Liver (tissue), 9 donors: Measurements from ENCODE around the gene MRGPRX2. TPM values are rescaled to one million over a fixed set of nuclear protein-coding genes. Genes with fewer than 3 reads are reported as not detected.

Experiments used
- DNase-seq: peaks from one replicate; pipeline ENCODE4 v3.0.0-alpha.2; 2017; ENCODE audit warnings: low spot score
- H3K27ac ChIP-seq, 2 donors: one replicate each; pipeline ENCODE4 v1.7.0; 2013; ENCODE audit warnings: inconsistent platforms in 2 of 2, low read length in 2 of 2, control low read depth in 1 of 2, low read depth in 1 of 2, mild to moderate bottlenecking in 1 of 2
- H3K27me3 ChIP-seq, 4 donors: one replicate each; pipeline versions ENCODE4 v1.6.1 to v1.7.0; 2013; ENCODE audit warnings: low read length in 3 of 4, inconsistent platforms in 1 of 4, mild to moderate bottlenecking in 1 of 4, moderate library complexity in 1 of 4; ENCODE audit not compliant: control insufficient read depth in 4 of 4, insufficient read depth in 4 of 4
- H3K36me3 ChIP-seq, 4 donors: one replicate each; pipeline versions ENCODE4 v1.6.1 to v1.7.0; 2013; ENCODE audit warnings: low read length in 3 of 4, mild to moderate bottlenecking in 3 of 4, low read depth in 1 of 4, moderate library complexity in 1 of 4; ENCODE audit not compliant: control insufficient read depth in 4 of 4, insufficient read depth in 3 of 4
- H3K4me1 ChIP-seq, 4 donors: one replicate each; pipeline versions ENCODE4 v1.6.1 to v1.7.0; 2013; ENCODE audit warnings: low read length in 3 of 4, mild to moderate bottlenecking in 3 of 4, moderate library complexity in 1 of 4; ENCODE audit not compliant: control insufficient read depth in 4 of 4, insufficient read depth in 4 of 4
- H3K4me3 ChIP-seq, 3 donors: one replicate each; pipeline versions ENCODE4 v1.6.1 to v1.7.0; 2013; ENCODE audit warnings: low read length in 3 of 3, control low read depth in 1 of 3, low read depth in 1 of 3, mild to moderate bottlenecking in 1 of 3
- H3K9ac ChIP-seq, 2 donors: one replicate each; pipeline ENCODE4 v1.7.0; 2013; ENCODE audit warnings: low read length in 2 of 2, mild to moderate bottlenecking in 2 of 2, moderate library complexity in 2 of 2, control low read depth in 1 of 2, low read depth in 1 of 2
- H3K9me3 ChIP-seq, 4 donors: one replicate each; pipeline versions ENCODE4 v1.6.1 to v1.7.0; 2013; ENCODE audit warnings: low read length in 3 of 4; ENCODE audit not compliant: control insufficient read depth in 4 of 4
- EGR1 ChIP-seq, 2 donors: IDR thresholded peaks; 2 replicates each; pipeline ENCODE4 v1.6.1; 2016 to 2018; ENCODE audit warnings: antibody characterized with exemption in 2 of 2, low read depth in 2 of 2
- GABPA ChIP-seq, 2 donors: IDR thresholded peaks in 1 of 2; conservative IDR thresholded peaks in 1 of 2; 2 replicates each; pipeline ENCODE4 v1.6.1; 2016; ENCODE audit warnings: antibody characterized with exemption in 2 of 2, mild to moderate bottlenecking in 1 of 2, moderate library complexity in 1 of 2
- HNF4A ChIP-seq, 2 donors: conservative IDR thresholded peaks; 2 replicates each; pipeline ENCODE4 v1.6.1; 2016; ENCODE audit warnings: antibody characterized with exemption in 2 of 2, mild to moderate bottlenecking in 2 of 2
- HNF4G ChIP-seq: IDR thresholded peaks from 2 replicates; pipeline ENCODE4 v1.6.1; 2016; ENCODE audit warnings: antibody characterized with exemption
- JUND ChIP-seq, 2 donors: IDR thresholded peaks; 2 replicates each; pipeline ENCODE4 v1.6.1; 2016; ENCODE audit warnings: antibody characterized with exemption in 2 of 2
- NR2F2 ChIP-seq: IDR thresholded peaks from 2 replicates; pipeline ENCODE4 v1.6.1; 2016; ENCODE audit warnings: antibody characterized with exemption
- RAD21 ChIP-seq, 2 donors: IDR thresholded peaks; 2 replicates each; pipeline ENCODE4 v1.6.1; 2016; ENCODE audit warnings: antibody characterized with exemption in 2 of 2, mild to moderate bottlenecking in 2 of 2
- RXRA ChIP-seq, 2 donors: IDR thresholded peaks; 2 replicates each; pipeline ENCODE4 v1.6.1; 2017 to 2018; ENCODE audit warnings: antibody characterized with exemption in 2 of 2, mild to moderate bottlenecking in 1 of 2
- SP1 ChIP-seq: IDR thresholded peaks from 2 replicates; pipeline ENCODE4 v1.6.1; 2018; ENCODE audit warnings: antibody characterized with exemption, mild to moderate bottlenecking
- TAF1 ChIP-seq: conservative IDR thresholded peaks from 2 replicates; pipeline ENCODE4 v1.6.1; 2016; ENCODE audit warnings: antibody characterized with exemption, mild to moderate bottlenecking
- YY1 ChIP-seq: IDR thresholded peaks from 2 replicates; pipeline ENCODE4 v1.6.1; 2016; ENCODE audit warnings: antibody characterized with exemption, mild to moderate bottlenecking
- WGBS: extraction: QIAGEN DNeasy Blood & Tissue Kit; methylation state at CpG from one replicate; pipeline ENCODE4 v1.1.7; 2013; 5-methylcytosine and 5-hydroxymethylcytosine counted together
- polyA plus RNA-seq, 2 donors: library from polyadenylated mRNA; stranded (reverse) in 1 of 2; unstranded in 1 of 2; fragments of 200-250 nt in 1 of 2; fragments of >200 nt in 1 of 2; fragmentation: Nextera tagmentation in 1 of 2; extraction: Ambion mirVana in 1 of 2; gene quantifications; one replicate each; pipeline versions ENCODE4 v1.2.1 to v1.2.3, GENCODE V29; 2013 to 2015
- total RNA-seq, 2 donors: library from RNA; depleted of rRNA; stranded (reverse); fragments of >200 nt; gene quantifications; one replicate each; pipeline ENCODE4 v1.2.3, GENCODE V29; 2014
- TF ChIP-seq, protein P1 (sequence below): IDR thresholded peaks from 2 replicates; pipeline ENCODE4 v1.6.1; 2016; ENCODE audit warnings: antibody characterized with exemption
- TF ChIP-seq, protein P2 (sequence below): fragments of 150-350 bp; IDR thresholded peaks from 2 replicates; pipeline ENCODE4 v1.5.1; 2017; ENCODE audit warnings: improper control_type of control experiment, low read depth, low read length; ENCODE audit not compliant: missing input control
- TF ChIP-seq, protein P3 (sequence below): IDR thresholded peaks from 2 replicates; pipeline ENCODE4 v1.6.1; 2016; ENCODE audit warnings: antibody characterized with exemption
- TF ChIP-seq, protein P4 (sequence below): IDR thresholded peaks from 2 replicates; pipeline ENCODE4 v1.6.1; 2016; ENCODE audit warnings: antibody characterized with exemption, mild to moderate bottlenecking
- donor health status: healthy.
- donor health status: healthy.
- donor health status: healthy.
- donor health status: healthy.
- donor health status: healthy.

Gene MRGPRX2
- total and polyA plus RNA-seq, 4 donors = not detected

DNA sequence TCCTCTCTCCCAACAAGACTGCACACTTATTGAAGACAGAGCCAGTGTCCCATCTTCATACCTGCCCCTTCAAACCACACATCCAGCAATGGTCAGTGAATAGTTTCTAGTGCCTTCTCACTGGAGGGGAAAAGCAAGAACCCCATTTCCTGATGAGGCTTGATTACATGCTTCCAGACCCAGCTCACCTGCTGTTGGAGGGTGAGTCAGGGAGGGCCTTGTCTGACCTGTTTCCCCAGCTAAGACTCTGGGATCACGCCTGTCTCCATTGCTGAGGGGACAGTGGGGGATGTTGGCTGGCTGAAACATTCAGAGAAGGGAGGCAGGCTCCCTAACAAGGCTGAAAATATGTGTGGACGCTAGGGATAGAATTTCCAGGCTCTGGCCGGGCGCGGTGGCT lies 28.9 kb upstream of the MRGPRX2 start:
- Histone ChIP-seq H3K27ac (no peak overlapping the region), H3K27me3 (peaks cover 0 to 3% (median 0%) of the 10 kb centered on the region in 4 donors), H3K9ac (no peak overlapping the region), H3K4me1 (no peaks in the 10 kb centered on the region), H3K4me3 (no peak overlapping the region), H3K9me3 (no peaks in the 10 kb centered on the region), H3K36me3 (no peaks in the 10 kb centered on the region)
- TF ChIP-seq RAD21 (IDR thresholded peaks at IDR 0.05) (no peak), GABPA (IDR thresholded peaks at IDR 0.05 in 1 of 2, conservative IDR thresholded peaks at IDR 0.05 in 1 of 2) (no peak), RXRA (IDR thresholded peaks at IDR 0.05) (no peak), YY1 (no peak), HNF4A (conservative IDR thresholded peaks at IDR 0.05) (no peak), TAF1 (no peak), NR2F2 (no peak), SP1 (no peak)
- TF ChIP-seq, protein P1, sequence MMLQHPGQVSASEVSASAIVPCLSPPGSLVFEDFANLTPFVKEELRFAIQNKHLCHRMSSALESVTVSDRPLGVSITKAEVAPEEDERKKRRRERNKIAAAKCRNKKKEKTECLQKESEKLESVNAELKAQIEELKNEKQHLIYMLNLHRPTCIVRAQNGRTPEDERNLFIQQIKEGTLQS = no peak
- TF ChIP-seq, protein P2, sequence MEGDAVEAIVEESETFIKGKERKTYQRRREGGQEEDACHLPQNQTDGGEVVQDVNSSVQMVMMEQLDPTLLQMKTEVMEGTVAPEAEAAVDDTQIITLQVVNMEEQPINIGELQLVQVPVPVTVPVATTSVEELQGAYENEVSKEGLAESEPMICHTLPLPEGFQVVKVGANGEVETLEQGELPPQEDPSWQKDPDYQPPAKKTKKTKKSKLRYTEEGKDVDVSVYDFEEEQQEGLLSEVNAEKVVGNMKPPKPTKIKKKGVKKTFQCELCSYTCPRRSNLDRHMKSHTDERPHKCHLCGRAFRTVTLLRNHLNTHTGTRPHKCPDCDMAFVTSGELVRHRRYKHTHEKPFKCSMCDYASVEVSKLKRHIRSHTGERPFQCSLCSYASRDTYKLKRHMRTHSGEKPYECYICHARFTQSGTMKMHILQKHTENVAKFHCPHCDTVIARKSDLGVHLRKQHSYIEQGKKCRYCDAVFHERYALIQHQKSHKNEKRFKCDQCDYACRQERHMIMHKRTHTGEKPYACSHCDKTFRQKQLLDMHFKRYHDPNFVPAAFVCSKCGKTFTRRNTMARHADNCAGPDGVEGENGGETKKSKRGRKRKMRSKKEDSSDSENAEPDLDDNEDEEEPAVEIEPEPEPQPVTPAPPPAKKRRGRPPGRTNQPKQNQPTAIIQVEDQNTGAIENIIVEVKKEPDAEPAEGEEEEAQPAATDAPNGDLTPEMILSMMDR = no peak
- DNase-seq = no peak
- WGBS = 92% methylated on average over 5 of the region's 5 CpGs

DNA sequence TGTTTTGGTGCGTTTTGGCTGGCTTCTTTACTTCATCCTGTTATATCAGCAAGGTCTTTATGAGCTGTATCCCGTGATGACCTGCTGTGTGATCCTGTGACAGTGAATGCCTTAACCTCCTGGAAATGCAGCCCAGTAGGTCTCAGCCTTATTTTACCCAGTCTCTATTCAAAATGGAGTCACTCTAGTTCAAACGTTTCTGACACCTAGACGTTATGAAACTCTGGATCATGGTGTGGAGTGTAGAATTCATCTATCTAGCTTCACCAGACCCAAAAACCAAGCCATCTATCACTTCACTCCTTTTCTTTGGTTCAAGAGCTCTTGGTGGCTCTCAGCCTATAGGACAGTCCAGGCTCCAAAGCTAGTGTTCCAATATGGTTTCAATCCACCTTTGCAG lies 28.3 kb upstream of the MRGPRX2 start:
- WGBS = 71% methylated on average over 4 of the region's 4 CpGs
- H3K36me3 ChIP-seq = no peaks in the 10 kb centered on the region
- TF ChIP-seq TAF1 (no peak), HNF4G (no peak), EGR1 (IDR thresholded peaks at IDR 0.05; ENCODE audit: low read depth in 2 of 2) (no peak), JUND (IDR thresholded peaks at IDR 0.05) (no peak), SP1 (no peak), RXRA (IDR thresholded peaks at IDR 0.05) (no peak), GABPA (IDR thresholded peaks at IDR 0.05 in 1 of 2, conservative IDR thresholded peaks at IDR 0.05 in 1 of 2) (no peak), HNF4A (conservative IDR thresholded peaks at IDR 0.05) (no peak)
- TF ChIP-seq, protein P3, sequence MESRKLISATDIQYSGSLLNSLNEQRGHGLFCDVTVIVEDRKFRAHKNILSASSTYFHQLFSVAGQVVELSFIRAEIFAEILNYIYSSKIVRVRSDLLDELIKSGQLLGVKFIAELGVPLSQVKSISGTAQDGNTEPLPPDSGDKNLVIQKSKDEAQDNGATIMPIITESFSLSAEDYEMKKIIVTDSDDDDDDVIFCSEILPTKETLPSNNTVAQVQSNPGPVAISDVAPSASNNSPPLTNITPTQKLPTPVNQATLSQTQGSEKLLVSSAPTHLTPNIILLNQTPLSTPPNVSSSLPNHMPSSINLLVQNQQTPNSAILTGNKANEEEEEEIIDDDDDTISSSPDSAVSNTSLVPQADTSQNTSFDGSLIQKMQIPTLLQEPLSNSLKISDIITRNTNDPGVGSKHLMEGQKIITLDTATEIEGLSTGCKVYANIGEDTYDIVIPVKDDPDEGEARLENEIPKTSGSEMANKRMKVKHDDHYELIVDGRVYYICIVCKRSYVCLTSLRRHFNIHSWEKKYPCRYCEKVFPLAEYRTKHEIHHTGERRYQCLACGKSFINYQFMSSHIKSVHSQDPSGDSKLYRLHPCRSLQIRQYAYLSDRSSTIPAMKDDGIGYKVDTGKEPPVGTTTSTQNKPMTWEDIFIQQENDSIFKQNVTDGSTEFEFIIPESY = no peak
- TF ChIP-seq, protein P4, sequence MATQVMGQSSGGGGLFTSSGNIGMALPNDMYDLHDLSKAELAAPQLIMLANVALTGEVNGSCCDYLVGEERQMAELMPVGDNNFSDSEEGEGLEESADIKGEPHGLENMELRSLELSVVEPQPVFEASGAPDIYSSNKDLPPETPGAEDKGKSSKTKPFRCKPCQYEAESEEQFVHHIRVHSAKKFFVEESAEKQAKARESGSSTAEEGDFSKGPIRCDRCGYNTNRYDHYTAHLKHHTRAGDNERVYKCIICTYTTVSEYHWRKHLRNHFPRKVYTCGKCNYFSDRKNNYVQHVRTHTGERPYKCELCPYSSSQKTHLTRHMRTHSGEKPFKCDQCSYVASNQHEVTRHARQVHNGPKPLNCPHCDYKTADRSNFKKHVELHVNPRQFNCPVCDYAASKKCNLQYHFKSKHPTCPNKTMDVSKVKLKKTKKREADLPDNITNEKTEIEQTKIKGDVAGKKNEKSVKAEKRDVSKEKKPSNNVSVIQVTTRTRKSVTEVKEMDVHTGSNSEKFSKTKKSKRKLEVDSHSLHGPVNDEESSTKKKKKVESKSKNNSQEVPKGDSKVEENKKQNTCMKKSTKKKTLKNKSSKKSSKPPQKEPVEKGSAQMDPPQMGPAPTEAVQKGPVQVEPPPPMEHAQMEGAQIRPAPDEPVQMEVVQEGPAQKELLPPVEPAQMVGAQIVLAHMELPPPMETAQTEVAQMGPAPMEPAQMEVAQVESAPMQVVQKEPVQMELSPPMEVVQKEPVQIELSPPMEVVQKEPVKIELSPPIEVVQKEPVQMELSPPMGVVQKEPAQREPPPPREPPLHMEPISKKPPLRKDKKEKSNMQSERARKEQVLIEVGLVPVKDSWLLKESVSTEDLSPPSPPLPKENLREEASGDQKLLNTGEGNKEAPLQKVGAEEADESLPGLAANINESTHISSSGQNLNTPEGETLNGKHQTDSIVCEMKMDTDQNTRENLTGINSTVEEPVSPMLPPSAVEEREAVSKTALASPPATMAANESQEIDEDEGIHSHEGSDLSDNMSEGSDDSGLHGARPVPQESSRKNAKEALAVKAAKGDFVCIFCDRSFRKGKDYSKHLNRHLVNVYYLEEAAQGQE = no peak
- TF ChIP-seq, protein P1 = no peak
- TF ChIP-seq, protein P2 = no peak

More for the DNA sequence above, 28.3 kb upstream of the MRGPRX2 start:
- Histone ChIP-seq H3K9me3 (no peaks in the 10 kb centered on the region), H3K27me3 (peaks cover 0 to 3% (median 0%) of the 10 kb centered on the region in 4 donors), H3K27ac (no peak overlapping the region), H3K4me1 (no peaks in the 10 kb centered on the region), H3K9ac (no peak overlapping the region), H3K4me3 (no peak overlapping the region)
- no peak for DNase-seq
